Sigmoid colon (tissue), 4 donors: ENCODE measurements around the gene TMA16.

Source experiments
- CTCF ChIP-seq, 4 experiments: fragments of 450-650 bp in 3 of 4; fragments of 200-600 bp in 1 of 4; IDR thresholded peaks; one replicate each; pipeline ENCODE4 v1.5.1; 2016 to 2019; ENCODE audit warnings: antibody characterized with exemption in 4 of 4, mild to moderate bottlenecking in 3 of 4, moderate library complexity in 2 of 4
- EP300 ChIP-seq, 4 donors: sonication (generic); formaldehyde crosslinking; IDR thresholded peaks; one replicate each; pipeline ENCODE4 v1.6.1; 2017; ENCODE audit warnings: antibody characterized with exemption in 4 of 4
- POLR2A ChIP-seq, 2 donors: fragments of 450-650 bp; IDR thresholded peaks; one replicate each; pipeline ENCODE4 v1.6.1; 2016; ENCODE audit warnings: antibody characterized with exemption in 2 of 2, mild to moderate bottlenecking in 2 of 2, moderate library complexity in 2 of 2
- POLR2AphosphoS5 ChIP-seq, 4 donors: sonication (generic); formaldehyde crosslinking; IDR thresholded peaks; one replicate each; pipeline ENCODE4 v1.6.1; 2017; ENCODE audit warnings: antibody characterized with exemption in 4 of 4

GRCh38 chr4:163525982-163526381, 31.5 kb downstream of the TMA16 start:
- no peak for TF ChIP-seq CTCF (IDR thresholded peaks at IDR 0.05)
- no peak for TF ChIP-seq POLR2A (IDR thresholded peaks at IDR 0.05)
- no peak for TF ChIP-seq EP300 (IDR thresholded peaks at IDR 0.05)
- TF ChIP-seq POLR2AphosphoS5 (IDR thresholded peaks at IDR 0.05): no peak
